Esophagus squamous epithelium (tissue), 4 donors: ENCODE measurements around the gene ADAMTS9.

Experiments
- CTCF ChIP-seq, 6 experiments: fragments of 450-650 bp in 4 of 6; fragments of 200-600 bp in 2 of 6; sonication (generic) in 2 of 6; IDR thresholded peaks; one replicate each; pipeline ENCODE4 v1.5.1; 2016 to 2019; ENCODE audit warnings: antibody characterized with exemption in 6 of 6, mild to moderate bottlenecking in 4 of 6, moderate library complexity in 4 of 6
- POLR2A ChIP-seq, 4 donors: fragments of 450-650 bp; IDR thresholded peaks; one replicate each; pipeline ENCODE4 v1.6.1; 2017; ENCODE audit warnings: antibody characterized with exemption in 4 of 4, mild to moderate bottlenecking in 4 of 4, moderate library complexity in 3 of 4

GRCh38 chr3:64502284-64502683 lies 185.5 kb downstream of the ADAMTS9 start:
- TF ChIP-seq CTCF (IDR thresholded peaks at IDR 0.05) (no peak), POLR2A (IDR thresholded peaks at IDR 0.05) (no peak)
